ENCODE data around the gene TPM1. TPM values are rescaled to one million over a fixed set of nuclear protein-coding genes. Genes with fewer than 3 reads are reported as not detected.

TPM1 gene
- total RNA-seq, 1 experiment from 2014 or later, result 421 TPM

GRCh38 chr15:63079947-63080626 lies 37.5 kb downstream of the TPM1 start:
- ChIA-PET POLR2A (interaction anchor here (1.3 to 1.5 kb wide), 2 partner anchors 12 to 32 kb away, joined by 3 to 4 read pairs; no protein-coding TSS in a partner anchor), CTCF (interaction anchor here (1.6 kb wide), 1 partner anchor 32 kb away, joined by 9 read pairs; no protein-coding TSS in a partner anchor)
- H3K4me3 Mint-ChIP-seq, result no peak overlapping the region
- H3K27me3 Mint-ChIP-seq (ENCODE audit: low read depth), result no peaks in the 10 kb centered on the region; the same call in 1 of the 2 replicates
- H3K4me1 Mint-ChIP-seq, result peaks cover 80% of the 10 kb centered on the region
- no peaks in the 10 kb centered on the region for H3K9me3 Mint-ChIP-seq
- H3K36me3 Mint-ChIP-seq, result no peaks in the 10 kb centered on the region
- ATAC-seq, result no peak
- no peak overlapping the region; the same call in 1 of the 2 replicates for H3K27ac Mint-ChIP-seq
- TF ChIP-seq ZNF532 (CRISPR knock-in tag; IDR thresholded peaks at IDR 0.05; ENCODE audit: borderline replicate concordance), result no peak
- TF ChIP-seq RORB (CRISPR knock-in tag; IDR thresholded peaks at IDR 0.05), result no peak
- no peak for TF ChIP-seq NR3C1 (CRISPR knock-in tag; conservative IDR thresholded peaks at IDR 0.05; ENCODE audit: low read depth)
- no peak for TF ChIP-seq RELA (CRISPR knock-in tag; IDR thresholded peaks at IDR 0.05; ENCODE audit: borderline replicate concordance)
- TF ChIP-seq GTF2I (CRISPR knock-in tag; conservative IDR thresholded peaks at IDR 0.05), result no peak
- DNase-seq (ENCODE audit: low spot score), result no peak

DNA sequence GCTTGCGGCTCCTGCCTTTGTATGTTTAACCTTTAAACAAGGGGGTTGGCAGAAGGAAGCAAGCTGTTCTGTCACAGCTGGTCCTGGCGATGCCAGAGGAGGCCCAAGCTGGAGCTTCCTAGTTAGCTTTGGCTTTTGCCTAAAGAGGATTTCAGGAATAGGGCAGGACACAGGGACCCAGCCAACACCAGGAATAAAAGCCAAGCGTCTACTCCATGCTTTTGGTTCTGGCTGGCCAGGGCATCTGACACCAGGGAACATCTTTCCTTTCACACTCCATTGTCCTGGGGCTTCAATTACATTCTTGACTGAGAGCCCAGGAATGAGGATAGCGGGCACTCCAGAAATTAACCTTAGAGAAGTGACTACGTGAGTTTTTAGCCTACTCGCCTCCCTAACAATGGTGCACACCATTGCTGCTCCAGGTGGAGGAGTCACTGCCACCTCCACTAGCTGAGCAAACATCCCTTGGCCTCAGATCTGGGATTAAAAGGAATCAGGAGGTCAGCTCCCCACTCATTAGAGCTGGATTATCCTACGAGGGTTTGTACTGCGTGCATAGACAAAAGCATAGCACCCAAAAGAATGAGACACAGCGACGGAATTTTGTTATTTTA lies 38.2 kb downstream of the TPM1 start:
- H3K4me3 Mint-ChIP-seq, result no peak overlapping the region
- no peak for TF ChIP-seq RORB (CRISPR knock-in tag; IDR thresholded peaks at IDR 0.05)
- no peak for TF ChIP-seq ZNF416 (CRISPR knock-in tag; IDR thresholded peaks at IDR 0.05)
- TF ChIP-seq FOXP1 (CRISPR knock-in tag; IDR thresholded peaks at IDR 0.05; ENCODE audit: borderline replicate concordance), result no peak
- TF ChIP-seq AR (CRISPR knock-in tag; IDR thresholded peaks at IDR 0.05), result no peak
- TF ChIP-seq MAX (CRISPR knock-in tag; IDR thresholded peaks at IDR 0.05), result no peak
- POLR2A ChIA-PET, result interaction anchor here (1.5 kb wide), 1 partner anchor 32 kb away, joined by 4 read pairs; no protein-coding TSS in a partner anchor
- CTCF ChIA-PET, result interaction anchor here (1.6 kb wide), 1 partner anchor 33 kb away, joined by 9 read pairs; no protein-coding TSS in a partner anchor
- H3K27me3 Mint-ChIP-seq (ENCODE audit: low read depth), result no peaks in the 10 kb centered on the region; the same call in 1 of the 2 replicates
- H3K9me3 Mint-ChIP-seq, result no peaks in the 10 kb centered on the region
- H3K4me1 Mint-ChIP-seq, result peaks cover 74% of the 10 kb centered on the region
- ATAC-seq (no peak), DNase-seq (ENCODE audit: low spot score) (no peak)
- peak overlapping the region; percentile 87; the same call in 1 of the 2 replicates for H3K27ac Mint-ChIP-seq
- H3K36me3 Mint-ChIP-seq, result no peaks in the 10 kb centered on the region

- H3K9me3 Mint-ChIP-seq, result no peaks in the 10 kb centered on the region
- no peaks in the 10 kb centered on the region; the same call in 1 of the 2 replicates for H3K27me3 Mint-ChIP-seq (ENCODE audit: low read depth)
- CTCF ChIA-PET, result interaction anchor here (0.6 to 2.6 kb wide), 3 partner anchors 34 to 300 kb away, joined by 3 to 12 read pairs (median 4); no protein-coding TSS in a partner anchor
These were observed 39.8 kb downstream of the TPM1 start for GRCh38 chr15:63082366-63082765.

More at GRCh38 chr15:63082366-63082765, 39.8 kb downstream of the TPM1 start:
- DNase-seq (ENCODE audit: low spot score) (no peak), ATAC-seq (no peak)
- H3K4me3 Mint-ChIP-seq, result no peak overlapping the region
- TF ChIP-seq, protein P1, sequence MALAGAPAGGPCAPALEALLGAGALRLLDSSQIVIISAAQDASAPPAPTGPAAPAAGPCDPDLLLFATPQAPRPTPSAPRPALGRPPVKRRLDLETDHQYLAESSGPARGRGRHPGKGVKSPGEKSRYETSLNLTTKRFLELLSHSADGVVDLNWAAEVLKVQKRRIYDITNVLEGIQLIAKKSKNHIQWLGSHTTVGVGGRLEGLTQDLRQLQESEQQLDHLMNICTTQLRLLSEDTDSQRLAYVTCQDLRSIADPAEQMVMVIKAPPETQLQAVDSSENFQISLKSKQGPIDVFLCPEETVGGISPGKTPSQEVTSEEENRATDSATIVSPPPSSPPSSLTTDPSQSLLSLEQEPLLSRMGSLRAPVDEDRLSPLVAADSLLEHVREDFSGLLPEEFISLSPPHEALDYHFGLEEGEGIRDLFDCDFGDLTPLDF (CRISPR knock-in tag; IDR thresholded peaks at IDR 0.05), result no peak
- TF ChIP-seq OVOL2 (CRISPR knock-in tag; IDR thresholded peaks at IDR 0.05; ENCODE audit: borderline replicate concordance), result no peak
- TF ChIP-seq GABPB1 (CRISPR knock-in tag; IDR thresholded peaks at IDR 0.05), result peak; percentile 30; the same call in 1 of the 2 replicates
- TF ChIP-seq SP1 (CRISPR knock-in tag; conservative IDR thresholded peaks at IDR 0.05), result no peak
- TF ChIP-seq ZNF317 (CRISPR knock-in tag; IDR thresholded peaks at IDR 0.05; ENCODE audit: borderline replicate concordance, low read depth), result no peak
- peaks cover 74% of the 10 kb centered on the region for H3K4me1 Mint-ChIP-seq
- peak overlapping the region; percentile 26; the same call in 1 of the 2 replicates for H3K27ac Mint-ChIP-seq
- no peaks in the 10 kb centered on the region for H3K36me3 Mint-ChIP-seq
- POLR2A ChIA-PET, result interaction anchor here (0.6 kb wide), 2 partner anchors 31 to 438 kb away, joined by 3 read pairs; no protein-coding TSS in a partner anchor
